ENCODE results near the gene PIGH. TPM values are rescaled to one million over a fixed set of nuclear protein-coding genes. Genes with fewer than 3 reads are reported as not detected.

PIGH gene
- total RNA-seq, 1 experiment from 2014 or later, result 13.0 TPM

- Histone ChIP-seq H3F3A (ENCODE audit: insufficient read depth, low read depth) (no peaks in the 10 kb centered on the region), H3K27ac (no peak overlapping the region), H2AFZ (no peak overlapping the region), H3K4me3 (no peak overlapping the region), H3K79me2 (ENCODE audit: low read depth) (no peaks in the 10 kb centered on the region), H3K27me3 (ENCODE audit: insufficient read depth, low read depth) (no peaks in the 10 kb centered on the region), H3K9me3 (ENCODE audit: insufficient read depth, low read depth) (no peaks in the 10 kb centered on the region), H4K20me1 (ENCODE audit: insufficient read depth) (no peaks in the 10 kb centered on the region), H3K4me2 (no peak overlapping the region), H3K9me2 (ENCODE audit: insufficient read depth) (no peaks in the 10 kb centered on the region), H3K4me1 (replicated peaks; ENCODE audit: insufficient read depth) (0 out of 2 replicates have a peak, but pooled peaks cover under 1% of the 10 kb centered on the region), H3K36me3 (ENCODE audit: low read depth) (no peaks in the 10 kb centered on the region)
- BruUV-seq (replicated peaks), result no TSS peak
- no peak for TF ChIP-seq EZH2 (IDR thresholded peaks at IDR 0.05; ENCODE audit: low read depth)
- TF ChIP-seq, protein P1, sequence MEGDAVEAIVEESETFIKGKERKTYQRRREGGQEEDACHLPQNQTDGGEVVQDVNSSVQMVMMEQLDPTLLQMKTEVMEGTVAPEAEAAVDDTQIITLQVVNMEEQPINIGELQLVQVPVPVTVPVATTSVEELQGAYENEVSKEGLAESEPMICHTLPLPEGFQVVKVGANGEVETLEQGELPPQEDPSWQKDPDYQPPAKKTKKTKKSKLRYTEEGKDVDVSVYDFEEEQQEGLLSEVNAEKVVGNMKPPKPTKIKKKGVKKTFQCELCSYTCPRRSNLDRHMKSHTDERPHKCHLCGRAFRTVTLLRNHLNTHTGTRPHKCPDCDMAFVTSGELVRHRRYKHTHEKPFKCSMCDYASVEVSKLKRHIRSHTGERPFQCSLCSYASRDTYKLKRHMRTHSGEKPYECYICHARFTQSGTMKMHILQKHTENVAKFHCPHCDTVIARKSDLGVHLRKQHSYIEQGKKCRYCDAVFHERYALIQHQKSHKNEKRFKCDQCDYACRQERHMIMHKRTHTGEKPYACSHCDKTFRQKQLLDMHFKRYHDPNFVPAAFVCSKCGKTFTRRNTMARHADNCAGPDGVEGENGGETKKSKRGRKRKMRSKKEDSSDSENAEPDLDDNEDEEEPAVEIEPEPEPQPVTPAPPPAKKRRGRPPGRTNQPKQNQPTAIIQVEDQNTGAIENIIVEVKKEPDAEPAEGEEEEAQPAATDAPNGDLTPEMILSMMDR (conservative IDR thresholded peaks at IDR 0.05), result no peak
- no peak for DNase-seq
- ChIA-PET POLR2A (ENCODE audit: unreplicated experiment) (no interaction called here), CTCF (no interaction called here)
- intact Hi-C loops (cut with micrococcal nuclease; ENCODE audit: unreplicated experiment), result no loop called here
These were observed 37.9 kb downstream of the PIGH start for GRCh38 chr14:67562025-67562775.

DNA sequence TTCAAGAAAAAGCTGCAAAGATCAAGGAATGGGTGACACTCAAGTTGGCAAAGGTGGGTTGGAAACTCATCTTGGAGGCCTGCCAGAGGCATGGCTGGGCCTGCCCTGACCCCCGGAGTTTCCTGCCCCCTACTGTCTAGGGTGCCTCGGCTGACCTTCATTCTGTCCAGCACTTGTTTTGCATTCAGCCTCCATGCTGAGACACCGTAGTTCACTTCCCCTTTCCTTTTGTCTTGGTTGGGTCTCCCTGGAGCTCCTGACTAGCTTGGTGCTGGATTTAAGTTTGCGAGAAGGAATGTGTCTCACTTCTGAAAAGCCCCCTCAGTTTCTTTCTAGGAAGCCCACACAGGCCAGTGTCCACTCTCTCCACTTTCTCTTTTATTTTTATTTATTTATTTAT lies 40.4 kb downstream of the PIGH start:
- no TSS peak for BruUV-seq (replicated peaks)
- Histone ChIP-seq H4K20me1 (ENCODE audit: insufficient read depth) (no peaks in the 10 kb centered on the region), H3K9me2 (ENCODE audit: insufficient read depth) (no peaks in the 10 kb centered on the region), H3K79me2 (ENCODE audit: low read depth) (no peaks in the 10 kb centered on the region), H3K27me3 (ENCODE audit: insufficient read depth, low read depth) (no peaks in the 10 kb centered on the region), H3F3A (ENCODE audit: insufficient read depth, low read depth) (no peaks in the 10 kb centered on the region), H3K4me2 (no peak overlapping the region), H3K4me3 (no peak overlapping the region), H3K9me3 (ENCODE audit: insufficient read depth, low read depth) (no peaks in the 10 kb centered on the region), H3K27ac (no peak overlapping the region), H2AFZ (no peak overlapping the region), H3K36me3 (ENCODE audit: low read depth) (no peaks in the 10 kb centered on the region), H3K4me1 (replicated peaks; ENCODE audit: insufficient read depth) (no peaks in the 10 kb centered on the region)
- TF ChIP-seq, protein P1 (conservative IDR thresholded peaks at IDR 0.05), result no peak
- no peak for TF ChIP-seq EZH2 (IDR thresholded peaks at IDR 0.05; ENCODE audit: low read depth)
- ChIA-PET CTCF (no interaction called here), POLR2A (ENCODE audit: unreplicated experiment) (no interaction called here)
- intact Hi-C loops (cut with micrococcal nuclease; ENCODE audit: unreplicated experiment), result no loop called here
- no peak for DNase-seq

- H3F3A ChIP-seq (ENCODE audit: insufficient read depth, low read depth), result no peaks in the 10 kb centered on the region
- no peak for DNase-seq
- H3K27me3 ChIP-seq (ENCODE audit: insufficient read depth, low read depth), result no peaks in the 10 kb centered on the region
- no peaks in the 10 kb centered on the region for H3K9me3 ChIP-seq (ENCODE audit: insufficient read depth, low read depth)
- no peak overlapping the region for H2AFZ ChIP-seq
- intact Hi-C loops (cut with micrococcal nuclease; ENCODE audit: unreplicated experiment), result no loop called here
- H4K20me1 ChIP-seq (ENCODE audit: insufficient read depth), result no peaks in the 10 kb centered on the region
- ChIA-PET CTCF (interaction anchor here (1.2 kb wide), 1 partner anchor 14 kb away, joined by 3 read pairs; no protein-coding TSS in a partner anchor), POLR2A (ENCODE audit: unreplicated experiment) (no interaction called here)
- H3K9me2 ChIP-seq (ENCODE audit: insufficient read depth), result no peaks in the 10 kb centered on the region
- H3K4me3 ChIP-seq, result no peak overlapping the region
- no peaks in the 10 kb centered on the region for H3K36me3 ChIP-seq (ENCODE audit: low read depth)
- no peaks in the 10 kb centered on the region for H3K79me2 ChIP-seq (ENCODE audit: low read depth)
- no TSS peak for BruUV-seq (replicated peaks)
- no peak overlapping the region for H3K27ac ChIP-seq
- no peaks in the 10 kb centered on the region for H3K4me1 ChIP-seq (replicated peaks; ENCODE audit: insufficient read depth)
- no peak overlapping the region for H3K4me2 ChIP-seq
- TF ChIP-seq, protein P1 (conservative IDR thresholded peaks at IDR 0.05), result no peak
- TF ChIP-seq EZH2 (IDR thresholded peaks at IDR 0.05; ENCODE audit: low read depth), result no peak
These were observed 42.4 kb downstream of the PIGH start for GRCh38 chr14:67557656-67558055.
